ENCODE results near the gene SPEG.

Gene SPEG

GRCh38 chr2:219434718-219435525, at the start of gene SPEG:
TSS of gene SPEG (plus strand) at chr2:219434843. CDS start at chr2:219434978, 135 bp downstream.
- H3K27ac ChIP-seq, result peak within 1 kb of the TSS; percentile 11; the same call in 1 of the 2 replicates
- TF ChIP-seq CTCF (conservative IDR thresholded peaks at IDR 0.05), result no peak

GRCh38 chr2:219384859-219385258, 49.8 kb upstream of the SPEG start:
- TF ChIP-seq CTCF (conservative IDR thresholded peaks at IDR 0.05), result no peak
- H3K27ac ChIP-seq, result no peak overlapping the region

GRCh38 chr2:219385958-219386520, 48.6 kb upstream of the SPEG start:
- TF ChIP-seq CTCF (conservative IDR thresholded peaks at IDR 0.05), result no peak
- H3K27ac ChIP-seq, result peak overlapping the region; percentile 90; the same call in 1 of the 2 replicates

GRCh38 chr2:219386532-219387280, 47.9 kb upstream of the SPEG start:
- H3K27ac ChIP-seq, result peak overlapping the region; percentile 90
- TF ChIP-seq CTCF (conservative IDR thresholded peaks at IDR 0.05), result no peak

- no peak for TF ChIP-seq CTCF (conservative IDR thresholded peaks at IDR 0.05)
- peak within 1 kb of the TSS; percentile 90 for H3K27ac ChIP-seq
These were observed 47.1 kb upstream of the SPEG start, which contains the start of gene DNPEP for GRCh38 chr2:219387306-219388120. TSS of gene DNPEP (minus strand) at chr2:219387912. CDS start at chr2:219387794, 118 bp downstream.

- TF ChIP-seq CTCF (conservative IDR thresholded peaks at IDR 0.05), result peak; percentile 83
- H3K27ac ChIP-seq, result peak overlapping the region; percentile 79
These were observed 46.3 kb upstream of the SPEG start for GRCh38 chr2:219388121-219388906.

Data from VCaP (cell line).